K562 (cell line): ENCODE results near the gene ADM2. TPM values are rescaled to one million over a fixed set of nuclear protein-coding genes. Genes with fewer than 3 reads are reported as not detected.
A peak's percentile ranks its signal among the peaks of the same experiment; 100 is the strongest.

Source experiments
- AFF1 ChIP-seq, 2 experiments: fragments of 450-650 bp; IDR thresholded peaks; 2 replicates each; pipeline ENCODE4 v1.6.1; 2018; ENCODE audit warnings: mild to moderate bottlenecking in 2 of 2, low read depth in 1 of 2; ENCODE audit not compliant: partially characterized antibody in 2 of 2
- C11orf30 ChIP-seq: fragments of 450-650 bp; IDR thresholded peaks from 2 replicates; pipeline ENCODE4 v1.6.1; 2016; ENCODE audit warnings: low read depth, mild to moderate bottlenecking
- ZNF217 ChIP-seq: sonication (generic); formaldehyde crosslinking; IDR thresholded peaks from 2 replicates; pipeline ENCODE4 v1.8.0; 2022; ENCODE audit warnings: mild to moderate bottlenecking, missing genetic modification reagents
- polyA plus RNA-seq, 8 experiments: library from polyadenylated mRNA; depleted of rRNA in 4 of 8; stranded (reverse) in 5 of 8; unstranded in 3 of 8; fragments of >200 nt; fragmentation: Nextera tagmentation in 2 of 8; fragmentation: Illumina TruSeq in 1 of 8; extraction: Ambion mirVana in 2 of 8; extraction: Trizol in 1 of 8; gene quantifications; 2 replicates each; pipeline versions ENCODE4 v1.2.1 to v1.2.3, GENCODE V29; 2011 to 2014; ENCODE audit warnings: inconsistent platforms in 1 of 8, missing spikeins in 1 of 8
- total RNA-seq, 7 experiments: library from RNA; depleted of rRNA in 6 of 7; stranded (reverse); fragments of >200 nt in 6 of 7; fragmentation: Illumina TruSeq in 2 of 7; extraction: Trizol in 2 of 7; gene quantifications; 2 replicates each; pipeline versions ENCODE4 v1.2.1 to v1.2.3, GENCODE V29; 2011 to 2021; ENCODE audit warnings: low replicate concordance in 1 of 7
- TF ChIP-seq, protein P1 (sequence below), 2 experiments: fragments of 450-650 bp; formaldehyde crosslinking in 1 of 2; IDR thresholded peaks; 2 replicates each; pipeline versions ENCODE4 v1.4.0 to v1.6.1; 2014 to 2020; ENCODE audit warnings: mild to moderate bottlenecking in 2 of 2, borderline replicate concordance in 1 of 2, low read depth in 1 of 2
- TF ChIP-seq, protein P2 (sequence below), 3 experiments: fragments of 200-800 bp in 1 of 3; sonication (Bioruptor generic) in 1 of 3; sonication (generic) in 1 of 3; formaldehyde crosslinking in 1 of 3; IDR thresholded peaks; 2 replicates each; pipeline versions ENCODE4 v1.6.1 to v1.8.0; 2016 to 2022; ENCODE audit warnings: mild to moderate bottlenecking in 2 of 3, missing compliant biosample characterization in 2 of 3, missing genetic modification characterization in 2 of 3, missing genetic modification reagents in 1 of 3
- TF ChIP-seq, protein P3 (sequence below): fragments of 200-800 bp; sonication (Bioruptor generic); IDR thresholded peaks from 2 replicates; pipeline ENCODE4 v1.6.1; 2017; ENCODE audit warnings: missing genetic modification characterization, missing compliant biosample characterization

Gene ADM2
- total and polyA plus RNA-seq, 9 of the 15 experiments (the other 6 are each of a cell fraction or from before 2014, with no cell fraction given) = 0.11 to 5.1 (median 0.38) TPM

DNA sequence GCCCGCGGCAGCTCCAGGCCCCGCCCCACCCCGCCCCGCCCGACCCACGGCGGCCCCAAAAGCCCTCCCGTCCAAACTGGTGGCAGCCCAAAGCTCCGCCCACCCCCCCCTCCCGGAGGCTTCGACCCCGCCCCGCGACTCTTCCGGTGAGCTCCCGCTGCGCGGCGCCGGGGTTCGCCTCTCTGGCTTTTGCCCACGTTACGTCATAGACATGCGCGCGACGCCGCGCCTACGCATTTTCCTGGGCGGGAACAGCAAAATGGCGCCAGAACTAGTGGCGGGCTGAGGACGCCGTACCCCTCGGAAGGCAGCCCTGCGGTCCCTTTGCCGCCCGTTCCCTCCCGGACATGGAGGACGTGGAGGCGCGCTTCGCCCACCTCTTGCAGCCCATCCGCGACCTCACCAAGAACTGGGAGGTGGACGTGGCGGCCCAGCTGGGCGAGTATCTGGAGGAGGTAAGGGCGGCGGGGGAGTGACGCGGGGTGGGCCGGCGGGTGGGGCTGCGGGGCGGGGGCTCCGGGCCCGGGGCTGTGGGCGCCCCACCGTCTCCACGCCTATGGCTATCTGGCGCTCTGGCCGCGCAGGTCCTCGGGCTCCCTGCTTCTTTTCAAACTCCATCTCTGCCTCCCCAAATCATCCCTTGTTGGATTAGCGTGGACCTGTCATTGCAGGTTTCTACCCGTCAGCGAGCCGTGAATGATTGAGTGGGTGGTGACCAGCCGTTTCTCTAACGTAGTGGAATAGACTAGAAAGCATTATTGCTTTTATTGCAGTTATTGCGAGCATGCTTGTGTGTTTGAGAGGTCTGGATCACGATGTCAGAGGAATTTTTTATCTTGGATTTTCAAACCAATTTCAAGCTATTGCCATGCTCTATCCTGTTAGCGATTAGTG, 26.9 kb downstream of the ADM2 start, which contains the start of gene NCAPH2 (continued):
- TF ChIP-seq, protein P1, sequence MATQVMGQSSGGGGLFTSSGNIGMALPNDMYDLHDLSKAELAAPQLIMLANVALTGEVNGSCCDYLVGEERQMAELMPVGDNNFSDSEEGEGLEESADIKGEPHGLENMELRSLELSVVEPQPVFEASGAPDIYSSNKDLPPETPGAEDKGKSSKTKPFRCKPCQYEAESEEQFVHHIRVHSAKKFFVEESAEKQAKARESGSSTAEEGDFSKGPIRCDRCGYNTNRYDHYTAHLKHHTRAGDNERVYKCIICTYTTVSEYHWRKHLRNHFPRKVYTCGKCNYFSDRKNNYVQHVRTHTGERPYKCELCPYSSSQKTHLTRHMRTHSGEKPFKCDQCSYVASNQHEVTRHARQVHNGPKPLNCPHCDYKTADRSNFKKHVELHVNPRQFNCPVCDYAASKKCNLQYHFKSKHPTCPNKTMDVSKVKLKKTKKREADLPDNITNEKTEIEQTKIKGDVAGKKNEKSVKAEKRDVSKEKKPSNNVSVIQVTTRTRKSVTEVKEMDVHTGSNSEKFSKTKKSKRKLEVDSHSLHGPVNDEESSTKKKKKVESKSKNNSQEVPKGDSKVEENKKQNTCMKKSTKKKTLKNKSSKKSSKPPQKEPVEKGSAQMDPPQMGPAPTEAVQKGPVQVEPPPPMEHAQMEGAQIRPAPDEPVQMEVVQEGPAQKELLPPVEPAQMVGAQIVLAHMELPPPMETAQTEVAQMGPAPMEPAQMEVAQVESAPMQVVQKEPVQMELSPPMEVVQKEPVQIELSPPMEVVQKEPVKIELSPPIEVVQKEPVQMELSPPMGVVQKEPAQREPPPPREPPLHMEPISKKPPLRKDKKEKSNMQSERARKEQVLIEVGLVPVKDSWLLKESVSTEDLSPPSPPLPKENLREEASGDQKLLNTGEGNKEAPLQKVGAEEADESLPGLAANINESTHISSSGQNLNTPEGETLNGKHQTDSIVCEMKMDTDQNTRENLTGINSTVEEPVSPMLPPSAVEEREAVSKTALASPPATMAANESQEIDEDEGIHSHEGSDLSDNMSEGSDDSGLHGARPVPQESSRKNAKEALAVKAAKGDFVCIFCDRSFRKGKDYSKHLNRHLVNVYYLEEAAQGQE (IDR thresholded peaks at IDR 0.05; ENCODE audit: borderline replicate concordance) = no peak
- TF ChIP-seq, protein P1 (CRISPR knock-in tag; IDR thresholded peaks at IDR 0.05; ENCODE audit: low read depth) = no peak
- TF ChIP-seq ZNF217 (CRISPR knock-in tag) (no peak), AFF1 (IDR thresholded peaks at IDR 0.05; ENCODE audit: low read depth in 1 of 2, partially characterized antibody in 2 of 2) (peak in 1 of 2 experiments; percentile 25), C11orf30 (peak; percentile 99)
- TF ChIP-seq, protein P2, sequence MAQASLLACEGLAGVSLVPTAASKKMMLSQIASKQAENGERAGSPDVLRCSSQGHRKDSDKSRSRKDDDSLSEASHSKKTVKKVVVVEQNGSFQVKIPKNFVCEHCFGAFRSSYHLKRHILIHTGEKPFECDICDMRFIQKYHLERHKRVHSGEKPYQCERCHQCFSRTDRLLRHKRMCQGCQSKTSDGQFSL (CRISPR knock-in tag; IDR thresholded peaks at IDR 0.05) = no peak
- TF ChIP-seq, protein P2 (tag; IDR thresholded peaks at IDR 0.05) = no peak
- TF ChIP-seq, protein P3, sequence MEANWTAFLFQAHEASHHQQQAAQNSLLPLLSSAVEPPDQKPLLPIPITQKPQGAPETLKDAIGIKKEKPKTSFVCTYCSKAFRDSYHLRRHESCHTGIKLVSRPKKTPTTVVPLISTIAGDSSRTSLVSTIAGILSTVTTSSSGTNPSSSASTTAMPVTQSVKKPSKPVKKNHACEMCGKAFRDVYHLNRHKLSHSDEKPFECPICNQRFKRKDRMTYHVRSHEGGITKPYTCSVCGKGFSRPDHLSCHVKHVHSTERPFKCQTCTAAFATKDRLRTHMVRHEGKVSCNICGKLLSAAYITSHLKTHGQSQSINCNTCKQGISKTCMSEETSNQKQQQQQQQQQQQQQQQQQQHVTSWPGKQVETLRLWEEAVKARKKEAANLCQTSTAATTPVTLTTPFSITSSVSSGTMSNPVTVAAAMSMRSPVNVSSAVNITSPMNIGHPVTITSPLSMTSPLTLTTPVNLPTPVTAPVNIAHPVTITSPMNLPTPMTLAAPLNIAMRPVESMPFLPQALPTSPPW (CRISPR knock-in tag) = peak; percentile 87
